NT2/D1 (cell line): ENCODE measurements around the gene CCSER2.

Source experiments
- DNase-seq: peaks from one replicate; pipeline ENCODE4 v3.0.0-alpha.2; 2011; ENCODE audit warnings: low read depth, low spot score
- H3K27me3 ChIP-seq: 2 replicates; pipeline ENCODE4 v1.6.0; 2011; ENCODE audit warnings: mild to moderate bottlenecking; ENCODE audit not compliant: insufficient read length, insufficient read depth
- H3K36me3 ChIP-seq: 2 replicates; pipeline ENCODE4 v1.6.1; 2011; ENCODE audit warnings: mild to moderate bottlenecking, low read length, mixed read lengths; ENCODE audit not compliant: insufficient read depth, insufficient read length
- H3K4me1 ChIP-seq: 2 replicates; pipeline ENCODE4 v1.5.1; 2011; ENCODE audit not compliant: insufficient read depth, insufficient read length
- H3K4me3 ChIP-seq: 2 replicates; pipeline ENCODE4 v1.5.1; 2011; ENCODE audit warnings: low read depth; ENCODE audit not compliant: insufficient read length
- H3K9ac ChIP-seq: 2 replicates; pipeline ENCODE4 v1.6.0; 2011; ENCODE audit warnings: low read depth; ENCODE audit not compliant: insufficient read length
- H3K9me3 ChIP-seq: 2 replicates; pipeline ENCODE4 v1.5.1; 2011; ENCODE audit warnings: mild to moderate bottlenecking, low read length; ENCODE audit not compliant: insufficient read depth
- SUZ12 ChIP-seq: IDR thresholded peaks from 2 replicates; pipeline ENCODE4 v1.6.1; 2011; ENCODE audit not compliant: insufficient read length, insufficient read depth; ENCODE audit errors: extremely low read depth
- YY1 ChIP-seq: IDR thresholded peaks from 2 replicates; pipeline ENCODE4 v1.6.1; 2011; ENCODE audit not compliant: insufficient read length, insufficient read depth
- ZNF274 ChIP-seq: IDR thresholded peaks from 2 replicates; pipeline ENCODE4 v1.6.1; 2011; ENCODE audit warnings: mild to moderate bottlenecking, low read depth, low read length

CCSER2 gene

DNA sequence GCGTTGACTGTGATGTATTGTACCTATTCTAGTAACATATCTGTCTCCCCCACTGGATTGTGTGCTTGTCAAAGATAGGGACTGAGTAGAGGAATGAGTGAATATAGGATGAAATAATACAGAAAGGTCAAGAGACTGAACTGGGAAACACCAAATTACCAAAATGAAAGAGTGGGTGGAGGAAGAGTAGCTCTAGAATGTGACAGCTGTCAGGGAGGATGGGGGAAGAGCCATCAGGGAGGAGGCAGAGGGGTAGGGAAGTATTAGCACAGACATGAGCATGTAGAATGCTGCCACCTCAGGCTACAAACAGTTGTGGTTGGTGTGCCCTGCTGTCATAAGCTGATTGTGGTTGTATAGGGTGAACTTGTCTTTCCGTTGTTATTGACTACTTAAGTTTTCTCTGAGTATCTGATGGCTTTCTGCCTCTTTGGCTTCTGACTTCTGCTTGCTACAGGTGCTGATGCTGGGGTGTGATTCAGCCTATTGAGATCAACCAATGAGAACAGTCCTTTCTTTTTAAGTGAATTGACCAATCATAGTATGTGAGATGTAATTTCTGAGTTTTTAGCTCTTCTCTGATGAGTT is 5.6 kb downstream of the CCSER2 start:
- Histone ChIP-seq H3K27me3 (no peaks in the 10 kb centered on the region), H3K9me3 (no peaks in the 10 kb centered on the region), H3K36me3 (peaks cover 6% of the 10 kb centered on the region), H3K4me1 (no peaks in the 10 kb centered on the region), H3K9ac (no peak overlapping the region), H3K4me3 (no peak overlapping the region)
- TF ChIP-seq YY1 = no peak
- no peak for DNase-seq

DNA sequence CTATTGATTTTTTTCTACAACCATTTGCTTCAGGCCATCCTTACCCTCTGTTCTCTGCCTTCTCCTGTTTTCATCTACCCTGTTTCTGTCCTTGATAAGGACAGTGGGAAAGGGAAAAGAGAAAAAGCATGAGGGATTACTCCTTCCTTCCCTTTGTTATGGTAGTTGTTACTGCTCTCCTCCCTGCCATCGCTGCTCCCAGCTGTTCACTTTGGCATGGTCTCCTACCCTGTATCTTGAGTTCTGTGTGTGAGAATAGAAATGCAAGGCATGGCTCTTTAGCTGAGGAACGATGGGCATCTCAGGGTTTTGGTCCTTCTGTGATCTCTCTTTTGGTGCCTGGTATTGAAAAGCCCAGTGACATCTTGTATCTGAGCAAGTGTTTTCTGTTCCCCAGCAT is 6.4 kb downstream of the CCSER2 start:
- Histone ChIP-seq H3K4me3 (no peak overlapping the region), H3K4me1 (no peaks in the 10 kb centered on the region), H3K27me3 (no peaks in the 10 kb centered on the region), H3K9me3 (no peaks in the 10 kb centered on the region), H3K9ac (no peak overlapping the region), H3K36me3 (peaks cover 6% of the 10 kb centered on the region)
- TF ChIP-seq SUZ12 (no peak), ZNF274 (no peak), YY1 (no peak)
- no peak for DNase-seq

DNA sequence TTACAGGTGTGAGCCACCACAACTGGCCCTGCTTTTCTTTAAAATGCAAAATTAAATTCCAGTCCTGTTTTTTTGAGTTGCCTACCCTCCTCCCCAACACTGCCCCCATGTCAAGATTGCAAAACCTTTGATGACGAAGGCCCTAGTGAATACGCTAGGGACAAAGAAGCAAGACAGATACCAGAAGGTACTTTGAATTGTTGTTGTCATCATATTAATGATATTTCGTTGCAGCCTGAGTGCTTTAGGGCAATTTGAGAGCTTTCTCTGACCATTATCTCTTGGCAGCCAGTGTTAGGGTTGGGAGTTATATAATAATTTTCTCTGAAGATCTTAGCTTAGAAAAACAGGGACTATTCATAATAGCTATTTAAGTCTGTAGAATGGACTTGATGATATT is 7.1 kb downstream of the CCSER2 start:
- no peaks in the 10 kb centered on the region for H3K27me3 ChIP-seq
- TF ChIP-seq YY1 (no peak), ZNF274 (no peak), SUZ12 (no peak)
- H3K4me3 ChIP-seq = no peak overlapping the region
- no peak for DNase-seq
- H3K36me3 ChIP-seq = peaks cover 6% of the 10 kb centered on the region
- H3K9me3 ChIP-seq = no peaks in the 10 kb centered on the region
- H3K4me1 ChIP-seq = no peaks in the 10 kb centered on the region
- no peak overlapping the region for H3K9ac ChIP-seq

DNA sequence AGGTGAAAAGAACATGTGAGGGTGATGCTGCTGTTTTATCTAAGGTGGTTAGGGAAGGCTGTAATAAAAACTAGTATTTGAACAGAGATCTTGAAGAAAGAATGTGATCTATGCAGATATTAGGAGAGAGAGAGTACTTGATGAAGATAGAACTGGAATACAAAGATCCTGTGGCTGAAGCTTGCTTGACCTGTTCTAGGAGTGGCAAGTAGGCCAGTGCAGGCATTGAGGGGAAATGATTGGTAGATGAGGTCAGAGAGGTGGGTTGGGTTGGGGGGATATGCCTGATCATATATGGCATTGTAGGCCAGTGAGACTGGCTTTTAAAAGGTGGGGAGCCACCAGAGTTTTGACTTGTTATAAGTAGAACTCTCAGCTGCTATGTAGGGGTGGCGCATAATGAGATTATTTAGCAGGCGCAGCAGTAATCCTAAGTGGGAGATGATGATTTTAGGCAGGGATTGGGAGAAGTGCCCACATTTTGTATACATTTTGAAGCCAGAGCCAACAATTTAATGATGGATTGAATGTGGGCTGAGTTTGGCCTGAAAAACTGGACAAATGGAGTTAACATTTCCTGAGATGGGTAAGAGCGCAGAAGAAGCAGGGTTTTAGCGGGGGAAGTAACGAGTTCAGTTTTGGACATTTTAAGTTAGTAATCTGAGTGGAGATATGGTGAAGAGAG is 8.2 kb downstream of the CCSER2 start:
- TF ChIP-seq ZNF274 (no peak), YY1 (no peak), SUZ12 (no peak)
- DNase-seq = no peak
- no peak overlapping the region for H3K9ac ChIP-seq
- H3K4me1 ChIP-seq = no peaks in the 10 kb centered on the region
- H3K9me3 ChIP-seq = no peaks in the 10 kb centered on the region
- no peak overlapping the region for H3K4me3 ChIP-seq
- no peaks in the 10 kb centered on the region for H3K36me3 ChIP-seq
- no peaks in the 10 kb centered on the region for H3K27me3 ChIP-seq

DNA sequence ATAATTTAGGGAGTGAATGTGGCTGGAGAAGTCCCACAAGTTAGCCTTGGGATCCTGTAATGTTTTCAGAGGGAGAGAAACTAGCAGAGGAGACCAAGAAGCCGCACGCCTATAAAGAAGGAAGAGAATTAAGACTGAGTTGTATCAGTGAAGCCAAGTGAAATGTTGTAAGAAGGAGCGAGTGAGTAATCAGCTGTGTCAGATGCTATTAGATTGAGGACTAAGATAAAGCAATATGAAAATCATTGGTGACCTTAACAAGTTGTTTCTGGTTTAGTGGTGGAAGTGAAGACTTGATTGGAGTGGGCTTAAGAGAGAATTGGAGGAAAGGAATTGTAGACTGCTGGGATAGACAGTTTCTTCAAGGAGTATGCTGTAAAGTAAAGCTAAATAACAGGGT is 8.8 kb downstream of the CCSER2 start:
- Histone ChIP-seq H3K36me3 (no peaks in the 10 kb centered on the region), H3K9ac (no peak overlapping the region), H3K4me3 (no peak overlapping the region), H3K9me3 (no peaks in the 10 kb centered on the region), H3K4me1 (no peaks in the 10 kb centered on the region), H3K27me3 (no peaks in the 10 kb centered on the region)
- no peak for TF ChIP-seq SUZ12
- no peak for TF ChIP-seq ZNF274
- no peak for TF ChIP-seq YY1
- DNase-seq = no peak

DNA sequence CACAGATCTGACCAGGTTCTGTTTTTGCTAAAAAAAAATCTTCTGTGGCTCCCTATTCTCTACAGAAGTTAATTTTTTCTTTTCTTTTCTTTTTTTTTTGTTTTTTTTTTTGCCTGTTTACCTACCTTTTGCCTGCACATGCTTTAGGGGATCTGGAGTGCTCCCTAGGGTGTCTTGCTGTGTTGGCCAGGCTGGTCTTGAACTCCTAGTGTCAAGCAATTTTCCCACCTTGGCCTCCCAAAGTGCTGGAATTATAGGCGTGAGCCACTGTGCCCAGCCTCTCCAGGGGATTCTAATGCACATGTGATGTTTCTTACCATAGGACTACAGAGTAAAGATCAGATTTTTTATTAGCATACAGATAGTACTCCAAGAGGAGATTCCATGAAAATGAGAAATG is 10.6 kb downstream of the CCSER2 start:
- Histone ChIP-seq H3K36me3 (no peaks in the 10 kb centered on the region), H3K9me3 (no peaks in the 10 kb centered on the region), H3K4me1 (no peaks in the 10 kb centered on the region), H3K27me3 (no peaks in the 10 kb centered on the region), H3K9ac (no peak overlapping the region), H3K4me3 (no peak overlapping the region)
- DNase-seq = no peak
- TF ChIP-seq ZNF274 = no peak
- TF ChIP-seq YY1 = no peak
- no peak for TF ChIP-seq SUZ12

DNA sequence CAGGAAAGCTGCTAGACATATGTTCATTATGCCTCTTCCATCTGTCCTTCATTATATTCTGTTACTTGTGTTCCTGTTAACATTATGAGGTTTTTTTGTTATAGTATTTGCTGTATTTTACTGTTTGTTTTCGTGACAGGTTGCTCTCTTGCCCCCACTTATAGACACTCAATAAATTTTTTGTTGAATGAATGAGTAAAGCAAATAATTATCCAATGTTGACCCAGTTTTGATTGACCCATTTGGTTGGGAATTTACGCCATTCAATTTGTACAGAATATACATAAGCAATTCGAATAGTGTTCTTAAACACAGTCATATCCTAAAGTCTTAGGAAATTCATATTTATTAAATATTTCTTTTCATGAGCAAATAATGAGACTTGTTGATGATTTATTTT is 11.8 kb downstream of the CCSER2 start:
- no peak for TF ChIP-seq YY1
- no peak for TF ChIP-seq SUZ12
- TF ChIP-seq ZNF274 = no peak
- H3K9me3 ChIP-seq = 0 out of 2 replicates have a peak, but pooled peaks cover under 1% of the 10 kb centered on the region
- H3K27me3 ChIP-seq = no peaks in the 10 kb centered on the region
- H3K36me3 ChIP-seq = peaks cover 2% of the 10 kb centered on the region
- H3K4me3 ChIP-seq = no peak overlapping the region
- no peak for DNase-seq
- H3K9ac ChIP-seq = no peak overlapping the region
- no peaks in the 10 kb centered on the region for H3K4me1 ChIP-seq
